ENCODE results near the gene SH2D4B.

DNA sequence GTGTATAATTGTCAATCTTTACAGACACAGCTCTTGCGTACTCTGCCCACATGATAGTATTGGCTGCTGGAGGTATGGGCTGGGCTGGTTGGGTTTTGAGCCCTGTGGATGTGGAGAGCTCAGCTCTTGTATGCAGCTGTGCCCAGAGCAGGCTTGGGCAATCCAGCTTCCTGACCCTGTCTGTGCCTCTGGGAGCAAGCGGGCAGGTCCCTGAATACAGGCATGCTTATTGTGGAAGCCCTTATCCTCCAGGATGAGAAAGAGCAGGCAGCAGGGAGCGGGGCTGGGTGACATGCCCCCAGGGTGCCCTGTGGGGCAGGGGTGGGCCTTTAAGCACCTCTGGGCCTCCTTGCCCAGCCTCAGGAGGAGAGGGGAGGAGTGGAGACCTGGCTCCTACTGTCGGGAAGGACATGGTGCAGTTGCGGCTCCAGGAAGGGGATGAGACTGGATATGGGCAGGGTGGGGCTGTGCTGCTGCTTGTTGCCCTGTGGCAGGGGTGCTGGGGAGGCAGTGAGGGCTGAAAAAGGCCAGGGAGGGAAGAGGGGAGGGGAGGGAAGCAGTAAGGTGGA lies 32.7 kb upstream of the SH2D4B start:
- TF ChIP-seq POLR2AphosphoS5 (IDR thresholded peaks at IDR 0.05) (no peak), POLR2A (IDR thresholded peaks at IDR 0.05) (no peak)
